CD4-positive, alpha-beta T cell (primary cell): Measurements from ENCODE around the gene UNC80. TPM values are rescaled to one million over a fixed set of nuclear protein-coding genes. Genes with fewer than 3 reads are reported as not detected.

ENCODE experiments used
- ATAC-seq: fragments of 200-7000 bp; cut with Tn5 transposase; one replicate; pipeline ENCODE4 v1.10.0; 2022; ENCODE audit warnings: mild to moderate bottlenecking; ENCODE audit not compliant: poor library complexity
- CTCF ChIA-PET: fragments of 350-600 bp; sonication (Branson Sonifier 250); formaldehyde crosslinking; loops from one replicate; lab custom pipeline; 2021; ENCODE audit warnings: antibody characterized with exemption, inconsistent platforms; lab: Charles Lee
- POLR2A ChIA-PET: fragments of 350-600 bp; sonication (Branson Sonifier 250); formaldehyde crosslinking; loops from one replicate; lab custom pipeline; 2021; ENCODE audit warnings: antibody characterized with exemption, inconsistent platforms; lab: Charles Lee
- DNase-seq, 14 experiments: peaks; one replicate each; pipeline ENCODE4 v3.0.0-alpha.2; 2013 to 2020; ENCODE audit warnings: mixed read lengths in 2 of 14
- H3K27ac ChIP-seq, 2 donors: one replicate each; pipeline versions ENCODE4 v1.5.1 to v1.7.0; 2013; ENCODE audit warnings: low read length in 2 of 2, low read depth in 1 of 2, mild to moderate bottlenecking in 1 of 2
- H3K27me3 ChIP-seq, 2 experiments: 1 replicate in 1 of 2; 2 replicates in 1 of 2; pipeline versions ENCODE4 v1.6.1 to v1.7.0; 2013; ENCODE audit warnings: low read length in 2 of 2, control low read depth in 1 of 2, mild to moderate bottlenecking in 1 of 2, moderate library complexity in 1 of 2; ENCODE audit not compliant: insufficient read depth in 2 of 2, control insufficient read depth in 1 of 2
- H3K36me3 ChIP-seq: one replicate; pipeline ENCODE4 v1.6.1; 2013; ENCODE audit warnings: low read length, control low read depth; ENCODE audit not compliant: insufficient read depth
- H3K4me1 ChIP-seq: one replicate; pipeline ENCODE4 v1.6.1; 2013; ENCODE audit warnings: low read length, control low read depth; ENCODE audit not compliant: insufficient read depth
- H3K4me3 ChIP-seq: one replicate; pipeline ENCODE4 v1.5.1; 2013; ENCODE audit warnings: mild to moderate bottlenecking, low read length, moderate library complexity
- H3K9me3 ChIP-seq, 2 experiments: 1 replicate in 1 of 2; 2 replicates in 1 of 2; pipeline versions ENCODE4 v1.6.1 to v1.7.0; 2013; ENCODE audit warnings: low read length in 2 of 2, mild to moderate bottlenecking in 2 of 2, control low read depth in 1 of 2, moderate library complexity in 1 of 2; ENCODE audit not compliant: control insufficient read depth in 1 of 2, insufficient read depth in 1 of 2
- H3K27ac Mint-ChIP-seq: one replicate; pipeline ENCODE4 v1.8.0; 2020; ENCODE audit warnings: mixed read lengths
- H3K27me3 Mint-ChIP-seq: one replicate; pipeline ENCODE4 v1.8.0; 2021; ENCODE audit warnings: mixed read lengths
- H3K36me3 Mint-ChIP-seq: one replicate; pipeline ENCODE4 v1.8.0; 2021; ENCODE audit warnings: low read depth, mixed read lengths
- H3K4me1 Mint-ChIP-seq: one replicate; pipeline ENCODE4 v1.8.0; 2021; ENCODE audit warnings: low read depth, mixed read lengths
- H3K4me3 Mint-ChIP-seq: one replicate; pipeline ENCODE4 v1.8.0; 2020; ENCODE audit warnings: mild to moderate bottlenecking, mixed read lengths
- H3K9me3 Mint-ChIP-seq: one replicate; pipeline ENCODE4 v1.8.0; 2020; ENCODE audit warnings: mixed read lengths
- intact Hi-C, 2 experiments: fragments of 100-400 bp; cut with DNase I in 1 of 2; cut with micrococcal nuclease in 1 of 2; formaldehyde crosslinking; loops; one replicate each; pipeline versions ENCODE4 v1.15.1 to v1.9.0; 2023 to 2025; cut with DNase I, micrococcal nuclease
- total RNA-seq, 174 experiments: library from RNA in 2 of 174; stranded (reverse) in 2 of 174; gene quantifications; one replicate each; pipeline ENCODE4 v1.2.3 and lab custom pipeline; 2021 to 2026
- TF ChIP-seq, protein P1 (sequence below): fragments of 200-600 bp; IDR thresholded peaks from one replicate; pipeline ENCODE4 v1.8.0; 2022; ENCODE audit warnings: antibody characterized with exemption, mild to moderate bottlenecking

UNC80 gene
- total RNA-seq, 2 experiments from 2014 or later = not detected

DNA sequence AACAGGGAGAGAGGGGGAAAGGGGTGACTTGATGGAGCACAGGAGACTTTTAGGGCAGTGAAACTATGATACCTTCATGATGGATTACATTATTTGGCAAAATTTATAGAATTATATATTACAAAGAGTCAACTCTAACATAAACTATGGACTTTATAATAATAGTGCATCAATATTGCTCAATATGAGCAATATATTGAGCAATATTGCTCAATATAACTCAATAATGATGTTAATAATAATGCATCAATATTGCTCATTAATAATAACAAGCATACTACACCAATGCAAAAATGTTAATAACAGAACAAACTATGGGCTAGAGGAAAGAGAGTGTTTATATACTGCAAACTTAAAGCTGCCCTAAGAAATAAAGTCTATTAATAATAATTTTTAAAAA lies 3.1 kb upstream of the UNC80 start:
- Mint-ChIP-seq H3K27me3 (peaks cover 33% of the 10 kb centered on the region), H3K27ac (no peak overlapping the region), H3K36me3 (no peaks in the 10 kb centered on the region), H3K4me3 (no peak overlapping the region), H3K9me3 (peaks cover 3% of the 10 kb centered on the region), H3K4me1 (no peaks in the 10 kb centered on the region)
- Histone ChIP-seq H3K27me3 (peaks cover 14 to 32% of the 10 kb centered on the region in 2 experiments), H3K4me1 (peaks cover 2% of the 10 kb centered on the region), H3K27ac (no peak overlapping the region), H3K4me3 (no peak overlapping the region), H3K9me3 (peaks cover 0 to 4% of the 10 kb centered on the region in 2 experiments), H3K36me3 (no peaks in the 10 kb centered on the region)
- ChIA-PET POLR2A (no interaction called here), CTCF (no interaction called here)
- ATAC-seq (no peak), DNase-seq (no peak)
- TF ChIP-seq, protein P1, sequence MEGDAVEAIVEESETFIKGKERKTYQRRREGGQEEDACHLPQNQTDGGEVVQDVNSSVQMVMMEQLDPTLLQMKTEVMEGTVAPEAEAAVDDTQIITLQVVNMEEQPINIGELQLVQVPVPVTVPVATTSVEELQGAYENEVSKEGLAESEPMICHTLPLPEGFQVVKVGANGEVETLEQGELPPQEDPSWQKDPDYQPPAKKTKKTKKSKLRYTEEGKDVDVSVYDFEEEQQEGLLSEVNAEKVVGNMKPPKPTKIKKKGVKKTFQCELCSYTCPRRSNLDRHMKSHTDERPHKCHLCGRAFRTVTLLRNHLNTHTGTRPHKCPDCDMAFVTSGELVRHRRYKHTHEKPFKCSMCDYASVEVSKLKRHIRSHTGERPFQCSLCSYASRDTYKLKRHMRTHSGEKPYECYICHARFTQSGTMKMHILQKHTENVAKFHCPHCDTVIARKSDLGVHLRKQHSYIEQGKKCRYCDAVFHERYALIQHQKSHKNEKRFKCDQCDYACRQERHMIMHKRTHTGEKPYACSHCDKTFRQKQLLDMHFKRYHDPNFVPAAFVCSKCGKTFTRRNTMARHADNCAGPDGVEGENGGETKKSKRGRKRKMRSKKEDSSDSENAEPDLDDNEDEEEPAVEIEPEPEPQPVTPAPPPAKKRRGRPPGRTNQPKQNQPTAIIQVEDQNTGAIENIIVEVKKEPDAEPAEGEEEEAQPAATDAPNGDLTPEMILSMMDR = no peak
- intact Hi-C loops = no loop called here

DNA sequence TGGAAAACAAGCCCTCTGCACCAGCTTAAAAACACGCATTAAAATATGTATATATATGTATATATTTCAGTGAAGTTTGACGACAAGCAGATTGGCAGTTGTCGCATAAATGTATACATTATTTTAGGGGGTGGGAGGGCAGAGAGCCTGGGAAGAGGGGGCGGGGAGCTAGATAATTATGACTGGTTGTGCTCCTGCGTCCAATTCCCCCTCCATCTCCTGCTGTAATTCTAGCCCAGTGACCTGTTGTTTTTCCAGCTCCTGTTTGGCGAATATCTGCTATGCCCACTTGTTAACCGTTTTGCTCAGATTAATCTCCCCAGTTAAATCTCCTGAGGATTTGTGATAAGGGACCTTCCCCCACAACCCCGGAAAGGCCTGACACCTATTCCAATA lies 656 bp downstream of the UNC80 start:
- H3K27ac Mint-ChIP-seq = no peak overlapping the region
- H3K4me3 ChIP-seq = no peak overlapping the region
- H3K4me3 Mint-ChIP-seq = no peak overlapping the region
- CTCF ChIA-PET = no interaction called here
- no peak overlapping the region for H3K27ac ChIP-seq
- ATAC-seq = no peak
- H3K36me3 ChIP-seq = no peaks in the 10 kb centered on the region
- POLR2A ChIA-PET = no interaction called here
- H3K4me1 Mint-ChIP-seq = no peaks in the 10 kb centered on the region
- H3K9me3 ChIP-seq = peaks cover 0 to 4% of the 10 kb centered on the region in 2 experiments
- no peak for DNase-seq
- no peaks in the 10 kb centered on the region for H3K36me3 Mint-ChIP-seq
- peaks cover 14 to 41% of the 10 kb centered on the region in 2 experiments for H3K27me3 ChIP-seq
- peaks cover 2% of the 10 kb centered on the region for H3K4me1 ChIP-seq
- TF ChIP-seq, protein P1 = no peak
- intact Hi-C loops = no loop called here
- peaks cover 34% of the 10 kb centered on the region for H3K27me3 Mint-ChIP-seq
- H3K9me3 Mint-ChIP-seq = peaks cover 3% of the 10 kb centered on the region

DNA sequence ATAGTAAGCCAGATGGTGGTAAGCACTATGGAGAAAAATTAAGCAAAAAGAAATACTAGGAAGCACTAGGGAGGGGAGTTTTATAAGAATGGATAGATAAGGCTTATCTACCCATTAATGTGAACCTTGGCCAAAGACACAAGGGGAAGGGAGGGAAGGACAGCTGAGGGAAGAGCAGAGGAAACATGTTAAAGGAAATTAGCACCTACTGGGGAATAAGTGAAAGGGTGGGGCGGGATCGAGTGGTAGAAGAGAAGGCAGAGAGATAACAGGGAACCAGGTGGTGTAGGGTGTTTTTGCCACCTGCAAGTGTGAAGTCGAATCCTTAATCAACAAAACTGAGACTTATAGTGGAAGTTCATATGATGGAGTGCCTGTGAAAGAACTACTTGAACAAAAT lies 1.7 kb downstream of the UNC80 start:
- Mint-ChIP-seq H3K9me3 (no peaks in the 10 kb centered on the region), H3K4me1 (no peaks in the 10 kb centered on the region), H3K27ac (no peak overlapping the region), H3K4me3 (no peak overlapping the region), H3K27me3 (peaks cover 34% of the 10 kb centered on the region), H3K36me3 (no peaks in the 10 kb centered on the region)
- peaks cover 14 to 41% of the 10 kb centered on the region in 2 experiments for H3K27me3 ChIP-seq
- H3K4me3 ChIP-seq = no peak overlapping the region
- TF ChIP-seq, protein P1 = no peak
- peaks cover 2% of the 10 kb centered on the region for H3K4me1 ChIP-seq
- POLR2A ChIA-PET = no interaction called here
- no peak overlapping the region for H3K27ac ChIP-seq
- no peaks in the 10 kb centered on the region for H3K36me3 ChIP-seq
- CTCF ChIA-PET = no interaction called here
- ATAC-seq = no peak
- intact Hi-C loops = no loop called here
- peaks cover 0 to 4% of the 10 kb centered on the region in 2 experiments for H3K9me3 ChIP-seq
- DNase-seq = no peak
